ELR (cell line): ENCODE data around the gene SLC6A7.
"Not testable (repeated sequence)": the region's sequence is repeated elsewhere in the genome, so short reads cannot be mapped to it uniquely, and the experiment has no call there.

Experiments
- DNase-seq: peaks from one replicate; pipeline ENCODE4 v3.0.0-alpha.2; 2015; ENCODE audit warnings: low read depth

The SLC6A7 gene

GRCh38 chr5:150244209-150244608, 54.3 kb downstream of the SLC6A7 start:
- DNase-seq: no peak

- no peak for DNase-seq
These were observed 55.4 kb downstream of the SLC6A7 start for GRCh38 chr5:150245111-150245789.

DNA sequence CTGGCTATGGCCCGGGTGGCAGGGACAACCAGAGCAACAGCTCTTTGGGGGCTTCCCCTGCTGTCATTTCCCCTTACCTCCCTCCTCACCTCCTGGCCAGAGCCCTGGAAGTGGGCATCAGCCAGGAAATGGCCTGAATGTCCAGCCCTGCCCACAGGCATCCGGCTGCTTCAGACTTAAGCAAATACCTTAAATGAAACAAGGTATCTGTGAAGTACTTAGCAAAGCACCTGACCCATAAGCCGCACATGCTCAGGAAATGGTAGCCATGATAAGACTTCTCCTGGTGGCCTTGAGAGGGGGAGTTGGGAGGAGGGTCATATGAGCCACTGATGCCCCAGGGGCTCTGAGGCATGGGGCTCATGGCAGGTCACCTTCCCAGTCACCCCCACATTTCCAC, 55.9 kb downstream of the SLC6A7 start:
- no peak for DNase-seq

DNA sequence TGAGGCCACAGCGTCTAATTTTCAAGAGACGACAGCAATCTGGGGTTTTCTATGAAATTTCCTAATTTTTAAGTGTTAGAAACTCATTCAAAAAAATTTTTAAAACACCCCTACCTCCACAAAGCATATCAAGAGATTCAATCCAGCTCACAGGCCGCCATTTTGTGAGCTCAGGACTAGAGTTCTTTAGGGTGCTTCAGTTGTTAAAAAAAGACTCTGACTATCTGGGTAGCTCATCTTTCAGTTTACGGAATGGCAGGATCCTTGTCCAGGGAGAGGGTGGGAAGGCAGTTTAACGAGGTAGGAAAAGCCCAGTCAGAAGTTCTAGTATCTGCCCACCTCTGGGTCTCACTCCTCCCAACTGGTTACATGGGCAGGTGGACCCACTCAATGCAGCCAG, 56.6 kb downstream of the SLC6A7 start:
- DNase-seq: no peak

GRCh38 chr5:150246835-150247234, 57.0 kb downstream of the SLC6A7 start:
- no peak for DNase-seq

GRCh38 chr5:150247726-150248125, 57.9 kb downstream of the SLC6A7 start:
- DNase-seq: no peak

DNA sequence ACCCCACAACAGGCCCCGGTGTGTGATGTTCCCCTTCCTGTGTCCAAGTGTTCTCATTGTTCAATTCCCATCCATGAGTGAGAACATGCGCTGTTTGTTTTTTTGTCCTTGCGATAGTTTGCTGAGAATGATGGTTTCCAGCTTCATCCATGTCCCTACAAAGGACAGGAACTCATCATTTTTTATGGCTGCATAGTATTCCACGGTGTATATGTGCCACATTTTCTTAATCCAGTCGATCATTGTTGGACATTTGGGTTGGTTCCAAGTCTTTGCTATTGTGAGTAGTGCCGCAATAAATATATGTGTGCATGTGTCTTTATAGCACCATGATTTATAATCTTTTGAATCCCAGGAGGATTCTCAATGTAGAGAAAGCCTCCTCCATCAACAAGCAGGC, 58.6 kb downstream of the SLC6A7 start:
- not testable (repeated sequence) for DNase-seq

DNA sequence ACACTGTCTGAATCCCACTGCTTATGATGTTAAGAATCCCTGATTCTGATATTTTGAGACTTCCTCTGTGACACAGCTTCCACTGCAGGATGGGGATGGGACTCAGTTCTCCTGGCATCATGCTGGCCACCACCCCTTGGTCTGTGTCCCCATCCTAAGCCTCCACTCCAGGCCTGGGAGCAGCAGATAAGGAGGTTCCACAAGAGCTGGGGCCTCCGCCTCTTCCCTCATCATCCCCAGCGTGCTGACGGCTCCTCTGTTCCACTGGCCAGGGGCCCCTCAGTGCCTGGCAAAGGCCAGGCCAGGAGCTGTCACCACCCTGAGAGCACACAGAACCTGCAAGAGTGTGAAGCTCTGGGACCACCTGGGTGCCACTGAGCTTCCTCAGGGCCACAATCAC, 59.1 kb downstream of the SLC6A7 start:
- DNase-seq: no peak

- DNase-seq: no peak
These were observed 59.9 kb downstream of the SLC6A7 start for GRCh38 chr5:150249744-150250143.

DNA sequence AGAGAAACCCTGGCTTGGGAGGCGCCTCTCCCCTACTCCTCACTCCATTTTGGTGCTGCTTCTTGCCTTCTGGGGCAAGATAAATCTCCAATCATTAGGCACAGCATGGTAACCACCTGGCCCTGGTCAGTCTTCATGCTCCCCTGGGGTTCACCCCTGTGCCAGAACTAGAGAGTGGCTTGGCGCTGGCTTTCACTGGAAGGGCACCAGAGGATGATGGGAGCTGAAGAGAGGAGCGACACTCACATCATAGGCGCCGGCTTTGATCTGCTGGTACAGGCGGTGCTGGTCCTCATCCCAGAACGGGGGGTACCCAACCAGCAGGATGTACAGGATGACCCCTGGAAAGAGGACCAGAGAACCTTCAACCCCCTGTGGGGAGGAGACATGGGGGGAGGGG, 61.6 kb downstream of the SLC6A7 start:
- DNase-seq: no peak

DNA sequence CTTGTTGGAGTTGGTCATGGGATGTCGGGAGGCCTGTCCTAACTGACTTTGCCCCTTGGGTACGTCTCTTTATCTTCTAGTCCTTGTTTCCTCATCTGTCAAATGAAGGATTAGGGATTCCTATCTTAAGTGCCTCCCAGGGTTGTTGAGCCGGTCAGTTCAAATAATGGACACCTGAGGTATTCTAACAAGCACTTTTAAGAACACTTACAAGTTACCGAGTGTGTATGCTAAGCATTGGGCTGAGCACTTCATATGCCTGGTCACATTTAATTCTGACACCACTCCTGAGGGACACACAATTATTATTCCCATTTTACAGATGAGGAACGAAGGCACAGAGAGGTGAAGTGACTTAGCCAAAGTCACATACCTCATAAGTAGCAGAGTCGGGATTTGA, 62.6 kb downstream of the SLC6A7 start:
- DNase-seq: no peak

GRCh38 chr5:150253416-150254208, 63.8 kb downstream of the SLC6A7 start:
- DNase-seq: no peak

DNA sequence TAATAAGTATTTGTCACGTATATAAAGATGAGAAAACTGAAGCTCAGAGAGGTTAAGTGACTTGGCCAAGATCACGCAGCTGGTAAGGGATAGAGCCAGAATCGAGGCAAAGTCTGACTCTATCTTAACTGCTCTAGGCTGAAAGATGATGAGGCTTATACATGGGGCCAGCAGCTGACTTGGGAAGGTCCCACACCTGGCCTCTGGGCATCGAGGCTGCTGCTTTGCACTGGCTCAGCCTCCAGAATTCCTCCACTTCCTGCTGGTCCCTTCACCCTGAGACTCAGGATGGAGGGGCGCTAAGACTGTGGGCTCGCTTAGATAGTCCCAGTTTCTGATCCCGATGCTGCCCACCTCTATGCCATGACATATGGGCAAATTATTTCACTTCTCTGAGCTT, 64.5 kb downstream of the SLC6A7 start:
- DNase-seq: no peak

DNA sequence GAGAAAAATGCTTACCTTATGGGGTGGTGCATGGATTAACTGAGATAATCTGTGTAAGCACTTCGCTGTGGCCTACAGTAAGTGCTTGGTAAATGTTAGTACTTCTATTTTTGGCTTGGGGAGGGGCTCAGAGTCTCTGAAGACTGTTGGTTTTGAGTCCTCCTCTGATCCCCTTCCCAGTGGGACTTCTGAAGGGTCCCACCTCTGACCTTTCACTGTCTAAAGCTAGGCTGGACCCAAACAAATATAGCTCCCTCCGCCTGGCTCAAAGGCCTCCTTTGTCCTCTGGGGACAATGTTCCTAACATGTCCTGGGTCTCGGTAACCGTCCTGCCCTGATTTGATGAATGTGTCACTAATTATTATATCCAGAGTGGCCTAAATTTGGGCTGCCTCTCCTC, 64.9 kb downstream of the SLC6A7 start:
- no peak for DNase-seq

- DNase-seq: no peak
These were observed 66.0 kb downstream of the SLC6A7 start for GRCh38 chr5:150255659-150256409.

DNA sequence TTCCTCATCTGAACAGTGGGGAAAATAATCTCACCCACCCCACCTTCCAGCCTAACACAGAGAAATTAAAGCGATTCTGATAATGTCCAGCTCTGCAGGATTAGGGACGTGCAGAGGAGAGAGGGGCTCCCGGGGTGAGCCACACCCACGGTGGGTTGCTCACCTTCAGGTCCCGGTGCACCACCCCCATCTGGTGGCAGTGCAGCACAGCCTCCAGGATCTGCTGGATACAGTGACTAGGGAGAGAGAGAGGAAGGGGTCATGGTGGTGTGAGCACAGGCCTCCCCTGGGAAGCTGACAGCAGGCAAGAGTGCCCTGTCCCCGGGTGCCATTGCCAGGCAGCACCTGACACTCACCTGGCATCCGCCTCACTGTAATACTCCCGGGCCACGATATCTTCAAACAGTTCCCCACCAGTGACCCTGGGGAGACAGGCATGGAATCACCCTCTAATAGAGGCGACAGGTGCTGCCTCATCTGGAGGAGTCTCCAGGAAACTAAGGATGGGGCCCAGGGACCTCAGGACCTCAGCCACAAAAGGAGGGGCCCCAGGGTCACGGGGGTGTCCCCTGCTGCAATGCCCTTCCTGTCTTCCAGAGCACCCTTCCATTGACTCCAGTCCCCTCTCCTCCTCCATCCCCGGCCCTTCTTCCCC, 66.7 kb downstream of the SLC6A7 start:
- no peak for DNase-seq

- no peak for DNase-seq
These were observed 67.6 kb downstream of the SLC6A7 start for GRCh38 chr5:150257424-150257823.

DNA sequence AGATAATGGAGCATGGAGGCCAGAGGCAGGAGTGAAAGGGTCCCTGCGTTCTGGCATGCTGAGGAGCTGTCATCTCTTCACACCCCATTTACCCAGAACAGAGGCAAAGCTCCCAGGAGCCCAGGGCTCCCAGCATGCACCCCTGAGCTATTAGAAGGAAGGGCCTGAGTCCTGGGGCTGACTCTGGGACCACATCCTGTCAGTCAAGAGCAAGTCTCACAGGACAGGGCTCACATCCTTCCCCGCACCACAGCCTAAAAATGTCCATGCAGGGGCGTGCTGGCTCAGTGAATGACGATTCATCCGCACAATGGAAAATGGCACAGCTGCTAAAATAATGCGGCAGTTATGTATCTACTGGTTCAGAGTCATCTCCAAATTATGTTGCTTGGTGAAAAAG, 68.3 kb downstream of the SLC6A7 start:
- DNase-seq: no peak
